Glutamatergic neuron (in vitro differentiated cells): ENCODE data around the gene SPATA25. TPM values are rescaled to one million over a fixed set of nuclear protein-coding genes. Genes with fewer than 3 reads are reported as not detected.
"Not testable (repeated sequence)": the region's sequence is repeated elsewhere in the genome, so short reads cannot be mapped to it uniquely, and the experiment has no call there.

Source experiments
- DNase-seq: peaks from one replicate; pipeline ENCODE4 v3.0.0; 2022
- H3K27ac Mint-ChIP-seq: one replicate; pipeline ENCODE4 v1.8.0; 2020; ENCODE audit warnings: mild to moderate bottlenecking, mixed read lengths, inconsistent platforms; ENCODE audit not compliant: unreplicated experiment
- H3K27me3 Mint-ChIP-seq: one replicate; pipeline ENCODE4 v1.8.0; 2020; ENCODE audit warnings: mild to moderate bottlenecking, moderate library complexity, mixed read lengths, inconsistent platforms; ENCODE audit not compliant: unreplicated experiment
- H3K36me3 Mint-ChIP-seq: one replicate; pipeline ENCODE4 v1.8.0; 2020; ENCODE audit warnings: mild to moderate bottlenecking, mixed read lengths, inconsistent platforms; ENCODE audit not compliant: unreplicated experiment
- H3K4me1 Mint-ChIP-seq: one replicate; pipeline ENCODE4 v1.8.0; 2020; ENCODE audit warnings: mild to moderate bottlenecking, low read depth, mixed read lengths, inconsistent platforms; ENCODE audit not compliant: unreplicated experiment
- H3K4me3 Mint-ChIP-seq: one replicate; pipeline ENCODE4 v1.8.0; 2020; ENCODE audit warnings: mild to moderate bottlenecking, mixed read lengths, inconsistent platforms; ENCODE audit not compliant: unreplicated experiment
- H3K9me3 Mint-ChIP-seq: one replicate; pipeline ENCODE4 v1.8.0; 2020; ENCODE audit warnings: mild to moderate bottlenecking, moderate library complexity, mixed read lengths, inconsistent platforms; ENCODE audit not compliant: unreplicated experiment
- total RNA-seq: library from RNA; stranded (reverse); fragmentation: NEBNext Ultra II Directional; extraction: Animal tissue kit (Norgen Biotek cat#: 25700); gene quantifications from one replicate; pipeline ENCODE4 v1.2.1, GENCODE V29; 2021; ENCODE audit not compliant: unreplicated experiment
- TF ChIP-seq, protein P1 (sequence below): fragments of 200-600 bp; sonication (generic); IDR thresholded peaks from one replicate; pipeline ENCODE4 v1.5.0; 2021; ENCODE audit not compliant: partially characterized antibody, unreplicated experiment

The SPATA25 gene
- total RNA-seq, 1 donor from 2014 or later, result 1.2 TPM

DNA sequence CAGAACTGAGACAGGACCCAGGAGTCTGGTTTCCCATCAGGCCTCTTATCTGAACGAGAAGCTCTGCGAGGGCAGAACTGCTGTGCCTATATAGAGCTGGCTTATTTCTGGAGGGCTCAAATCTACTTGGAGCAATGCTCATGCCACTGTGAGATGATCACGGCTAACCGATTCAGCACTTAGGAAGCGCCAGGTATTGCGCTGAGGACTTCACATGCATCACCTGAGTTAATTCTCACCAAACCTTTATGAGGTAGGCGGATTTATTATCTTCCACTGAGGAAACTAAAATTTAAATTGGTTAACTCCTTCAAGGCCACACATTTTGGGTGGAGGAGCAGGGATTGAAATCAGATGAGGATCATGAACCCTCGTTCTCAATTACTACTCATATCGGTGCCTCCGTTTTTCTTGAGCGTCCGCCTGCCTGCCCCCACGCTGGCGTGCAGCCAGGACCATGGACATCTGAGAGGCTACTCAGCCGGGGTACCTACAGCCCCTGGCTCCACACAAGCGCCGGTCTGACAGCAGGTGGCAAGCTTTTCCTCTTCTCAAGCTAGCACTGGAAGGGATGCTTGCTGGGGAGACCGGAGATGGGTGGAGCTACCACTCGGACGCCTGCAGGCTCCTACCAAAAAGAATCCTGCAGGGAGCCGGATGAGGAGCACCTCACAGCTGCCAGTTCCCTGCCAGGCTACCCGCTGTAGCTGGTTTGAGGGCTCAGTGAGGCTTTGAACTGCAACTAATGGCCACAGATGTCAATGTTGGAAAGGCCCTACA lies 46.0 kb upstream of the SPATA25 start:
- Mint-ChIP-seq H3K27me3 (peaks cover 12% of the 10 kb centered on the region), H3K4me1 (peaks cover 11% of the 10 kb centered on the region), H3K27ac (peak overlapping the region; percentile 100), H3K36me3 (no peaks in the 10 kb centered on the region), H3K4me3 (peak overlapping the region; percentile 99), H3K9me3 (peaks cover 11% of the 10 kb centered on the region)
- DNase-seq, result peak; percentile 79
- TF ChIP-seq, protein P1, sequence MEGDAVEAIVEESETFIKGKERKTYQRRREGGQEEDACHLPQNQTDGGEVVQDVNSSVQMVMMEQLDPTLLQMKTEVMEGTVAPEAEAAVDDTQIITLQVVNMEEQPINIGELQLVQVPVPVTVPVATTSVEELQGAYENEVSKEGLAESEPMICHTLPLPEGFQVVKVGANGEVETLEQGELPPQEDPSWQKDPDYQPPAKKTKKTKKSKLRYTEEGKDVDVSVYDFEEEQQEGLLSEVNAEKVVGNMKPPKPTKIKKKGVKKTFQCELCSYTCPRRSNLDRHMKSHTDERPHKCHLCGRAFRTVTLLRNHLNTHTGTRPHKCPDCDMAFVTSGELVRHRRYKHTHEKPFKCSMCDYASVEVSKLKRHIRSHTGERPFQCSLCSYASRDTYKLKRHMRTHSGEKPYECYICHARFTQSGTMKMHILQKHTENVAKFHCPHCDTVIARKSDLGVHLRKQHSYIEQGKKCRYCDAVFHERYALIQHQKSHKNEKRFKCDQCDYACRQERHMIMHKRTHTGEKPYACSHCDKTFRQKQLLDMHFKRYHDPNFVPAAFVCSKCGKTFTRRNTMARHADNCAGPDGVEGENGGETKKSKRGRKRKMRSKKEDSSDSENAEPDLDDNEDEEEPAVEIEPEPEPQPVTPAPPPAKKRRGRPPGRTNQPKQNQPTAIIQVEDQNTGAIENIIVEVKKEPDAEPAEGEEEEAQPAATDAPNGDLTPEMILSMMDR, result no peak

GRCh38 chr20:45931680-45932079 lies 44.3 kb upstream of the SPATA25 start:
- not testable (repeated sequence) for H3K36me3 Mint-ChIP-seq, H3K4me3 Mint-ChIP-seq, H3K4me1 Mint-ChIP-seq, DNase-seq, H3K27ac Mint-ChIP-seq
- peaks cover 11% of the 10 kb centered on the region for H3K9me3 Mint-ChIP-seq
- H3K27me3 Mint-ChIP-seq, result peaks cover 10% of the 10 kb centered on the region

GRCh38 chr20:45927071-45927878 lies 39.9 kb upstream of the SPATA25 start:
- TF ChIP-seq, protein P1, result no peak
- DNase-seq, result no peak
- H3K4me1 Mint-ChIP-seq, result peaks cover 3% of the 10 kb centered on the region
- H3K4me3 Mint-ChIP-seq, result no peak overlapping the region
- no peaks in the 10 kb centered on the region for H3K27me3 Mint-ChIP-seq
- no peaks in the 10 kb centered on the region for H3K36me3 Mint-ChIP-seq
- no peaks in the 10 kb centered on the region for H3K9me3 Mint-ChIP-seq
- no peak overlapping the region for H3K27ac Mint-ChIP-seq

GRCh38 chr20:45926731-45927070 lies 39.3 kb upstream of the SPATA25 start:
- H3K4me3 Mint-ChIP-seq, result no peak overlapping the region
- peaks cover 4% of the 10 kb centered on the region for H3K4me1 Mint-ChIP-seq
- no peaks in the 10 kb centered on the region for H3K9me3 Mint-ChIP-seq
- no peak overlapping the region for H3K27ac Mint-ChIP-seq
- no peak for DNase-seq
- H3K36me3 Mint-ChIP-seq, result no peaks in the 10 kb centered on the region
- H3K27me3 Mint-ChIP-seq, result no peaks in the 10 kb centered on the region
- TF ChIP-seq, protein P1, result no peak

- TF ChIP-seq, protein P1, result no peak
- H3K9me3 Mint-ChIP-seq, result no peaks in the 10 kb centered on the region
- H3K4me1 Mint-ChIP-seq, result peaks cover 7% of the 10 kb centered on the region
- H3K4me3 Mint-ChIP-seq, result no peak overlapping the region
- H3K36me3 Mint-ChIP-seq, result no peaks in the 10 kb centered on the region
- no peaks in the 10 kb centered on the region for H3K27me3 Mint-ChIP-seq
- H3K27ac Mint-ChIP-seq, result no peak overlapping the region
- no peak for DNase-seq
Measured at GRCh38 chr20:45925821-45926506, 38.5 kb upstream of the SPATA25 start.
